IPS DF 6.9 (cell line): Measurements from ENCODE around the gene CTCF.
A peak's percentile ranks its signal among the peaks of the same experiment; 100 is the strongest.

ENCODE experiments used
- DNase-seq: peaks from one replicate; pipeline ENCODE4 v3.0.0-alpha.2; 2013; ENCODE audit warnings: low read depth, low spot score
- H3K27ac ChIP-seq: one replicate; pipeline ENCODE4 v1.5.1; 2013; ENCODE audit warnings: low read length, control low read depth
- H3K27me3 ChIP-seq: 2 replicates; pipeline ENCODE4 v1.6.1; 2013; ENCODE audit warnings: mild to moderate bottlenecking, low read length; ENCODE audit not compliant: control insufficient read depth, insufficient read depth
- H3K36me3 ChIP-seq: 2 replicates; pipeline ENCODE4 v1.6.1; 2013; ENCODE audit warnings: low read length; ENCODE audit not compliant: control insufficient read depth, insufficient read depth
- H3K4me1 ChIP-seq: 2 replicates; pipeline ENCODE4 v1.6.1; 2013; ENCODE audit warnings: low read length; ENCODE audit not compliant: control insufficient read depth, insufficient read depth
- H3K4me3 ChIP-seq: 2 replicates; pipeline ENCODE4 v1.5.1; 2013; ENCODE audit warnings: mild to moderate bottlenecking, low read length
- H3K9me3 ChIP-seq: 2 replicates; pipeline ENCODE4 v1.6.1; 2013; ENCODE audit warnings: low read length, inconsistent platforms; ENCODE audit not compliant: control insufficient read depth, insufficient read depth
- WGBS: extraction: QIAGEN DNeasy Blood & Tissue Kit; methylation state at CpG from one replicate; pipeline ENCODE4 v1.1.7; 2013; ENCODE audit warnings: mixed read lengths, missing lambda C conversion rate; ENCODE audit not compliant: insufficient read length, insufficient coverage; 5-methylcytosine and 5-hydroxymethylcytosine counted together

The CTCF gene

GRCh38 chr16:67664258-67664657 is 101.9 kb downstream of the CTCF start:
- H3K36me3 ChIP-seq, result no peaks in the 10 kb centered on the region
- no peaks in the 10 kb centered on the region for H3K9me3 ChIP-seq
- no peak for DNase-seq
- no peak overlapping the region for H3K4me3 ChIP-seq
- peaks cover 4% of the 10 kb centered on the region for H3K4me1 ChIP-seq
- WGBS, result no CpG with 5 or more reads among the region's 4 CpGs
- no peak overlapping the region for H3K27ac ChIP-seq
- no peaks in the 10 kb centered on the region for H3K27me3 ChIP-seq

GRCh38 chr16:67664871-67665270 is 102.5 kb downstream of the CTCF start:
- WGBS, result no CpG with 5 or more reads among the region's 7 CpGs
- H3K9me3 ChIP-seq, result no peaks in the 10 kb centered on the region
- no peaks in the 10 kb centered on the region for H3K27me3 ChIP-seq
- H3K36me3 ChIP-seq, result no peaks in the 10 kb centered on the region
- no peak overlapping the region for H3K27ac ChIP-seq
- peaks cover 4% of the 10 kb centered on the region; the same call in 1 of the 2 replicates for H3K4me1 ChIP-seq
- no peak overlapping the region for H3K4me3 ChIP-seq
- no peak for DNase-seq

GRCh38 chr16:67665598-67665997 is 103.3 kb downstream of the CTCF start:
- Histone ChIP-seq H3K27ac (no peak overlapping the region), H3K4me3 (no peak overlapping the region; the same call in 1 of the 2 replicates), H3K27me3 (no peaks in the 10 kb centered on the region), H3K4me1 (peaks cover 4% of the 10 kb centered on the region; the same call in 1 of the 2 replicates), H3K36me3 (no peaks in the 10 kb centered on the region), H3K9me3 (no peaks in the 10 kb centered on the region)
- no peak for DNase-seq
- WGBS, result no CpG with 5 or more reads among the region's 5 CpGs

- H3K36me3 ChIP-seq, result no peaks in the 10 kb centered on the region
- H3K4me3 ChIP-seq, result peak overlapping the region; percentile 73; the same call in 1 of the 2 replicates
- no peaks in the 10 kb centered on the region for H3K9me3 ChIP-seq
- H3K27me3 ChIP-seq, result no peaks in the 10 kb centered on the region
- DNase-seq, result no peak
- no peak overlapping the region for H3K27ac ChIP-seq
- no CpG with 5 or more reads among the region's 46 CpGs for WGBS
- peaks cover 4% of the 10 kb centered on the region; the same call in 1 of the 2 replicates for H3K4me1 ChIP-seq
Observed at GRCh38 chr16:67666032-67666551, 103.8 kb downstream of the CTCF start.

GRCh38 chr16:67666559-67667452 is 104.5 kb downstream of the CTCF start, which contains the start of the genes C16orf86 and ENKD1:
TSS of gene C16orf86 (plus strand) at chr16:67666814. CDS start at chr16:67666971, 157 bp downstream.
TSS of gene ENKD1 (minus strand) at chr16:67666750. CDS start at chr16:67666442, 308 bp downstream.
- Histone ChIP-seq H3K36me3 (no peaks in the 10 kb centered on the region), H3K4me3 (peak within 1 kb of the TSS; percentile 73), H3K27ac (no peak within 1 kb of the TSS), H3K9me3 (no peaks in the 10 kb centered on the region), H3K4me1 (peaks cover 4% of the 10 kb centered on the region; the same call in 1 of the 2 replicates), H3K27me3 (no peaks in the 10 kb centered on the region)
- WGBS, result no CpG with 5 or more reads among the region's 78 CpGs
- no peak for DNase-seq

- no peak for DNase-seq
- Histone ChIP-seq H3K4me1 (peaks cover 4% of the 10 kb centered on the region; the same call in 1 of the 2 replicates), H3K27me3 (no peaks in the 10 kb centered on the region), H3K9me3 (no peaks in the 10 kb centered on the region), H3K36me3 (no peaks in the 10 kb centered on the region), H3K27ac (no peak overlapping the region), H3K4me3 (peak overlapping the region; percentile 73; the same call in 1 of the 2 replicates)
- no CpG with 5 or more reads among the region's 10 CpGs for WGBS
Observed at GRCh38 chr16:67667453-67667816, 105.1 kb downstream of the CTCF start.

GRCh38 chr16:67667817-67668494 is 105.6 kb downstream of the CTCF start:
- no peaks in the 10 kb centered on the region for H3K36me3 ChIP-seq
- DNase-seq, result no peak
- no peaks in the 10 kb centered on the region for H3K9me3 ChIP-seq
- no peaks in the 10 kb centered on the region for H3K27me3 ChIP-seq
- WGBS, result no CpG with 5 or more reads among the region's 18 CpGs
- H3K4me3 ChIP-seq, result no peak overlapping the region
- H3K27ac ChIP-seq, result no peak overlapping the region
- H3K4me1 ChIP-seq, result peaks cover 4% of the 10 kb centered on the region; the same call in 1 of the 2 replicates

- Histone ChIP-seq H3K9me3 (no peaks in the 10 kb centered on the region), H3K4me3 (no peak overlapping the region), H3K4me1 (peaks cover 4% of the 10 kb centered on the region; the same call in 1 of the 2 replicates), H3K27me3 (no peaks in the 10 kb centered on the region), H3K27ac (no peak overlapping the region), H3K36me3 (no peaks in the 10 kb centered on the region)
- DNase-seq, result no peak
- no CpG with 5 or more reads among the region's 6 CpGs for WGBS
Observed at GRCh38 chr16:67668495-67669157, 106.3 kb downstream of the CTCF start.

- Histone ChIP-seq H3K36me3 (no peaks in the 10 kb centered on the region), H3K27me3 (no peaks in the 10 kb centered on the region), H3K4me1 (peaks cover 4% of the 10 kb centered on the region; the same call in 1 of the 2 replicates), H3K27ac (no peak overlapping the region), H3K4me3 (no peak overlapping the region), H3K9me3 (no peaks in the 10 kb centered on the region)
- no peak for DNase-seq
- WGBS, result no CpG with 5 or more reads among the region's 10 CpGs
Observed at GRCh38 chr16:67669499-67670101, 107.3 kb downstream of the CTCF start.
